ENCODE data around the gene DEGS2. TPM values are rescaled to one million over a fixed set of nuclear protein-coding genes. Genes with fewer than 3 reads are reported as not detected.

DEGS2 gene
- total and polyA plus RNA-seq, 2 of the 13 experiments (the other 11 are each of a cell fraction or from before 2014, with no cell fraction given), result 0.09 TPM

DNA sequence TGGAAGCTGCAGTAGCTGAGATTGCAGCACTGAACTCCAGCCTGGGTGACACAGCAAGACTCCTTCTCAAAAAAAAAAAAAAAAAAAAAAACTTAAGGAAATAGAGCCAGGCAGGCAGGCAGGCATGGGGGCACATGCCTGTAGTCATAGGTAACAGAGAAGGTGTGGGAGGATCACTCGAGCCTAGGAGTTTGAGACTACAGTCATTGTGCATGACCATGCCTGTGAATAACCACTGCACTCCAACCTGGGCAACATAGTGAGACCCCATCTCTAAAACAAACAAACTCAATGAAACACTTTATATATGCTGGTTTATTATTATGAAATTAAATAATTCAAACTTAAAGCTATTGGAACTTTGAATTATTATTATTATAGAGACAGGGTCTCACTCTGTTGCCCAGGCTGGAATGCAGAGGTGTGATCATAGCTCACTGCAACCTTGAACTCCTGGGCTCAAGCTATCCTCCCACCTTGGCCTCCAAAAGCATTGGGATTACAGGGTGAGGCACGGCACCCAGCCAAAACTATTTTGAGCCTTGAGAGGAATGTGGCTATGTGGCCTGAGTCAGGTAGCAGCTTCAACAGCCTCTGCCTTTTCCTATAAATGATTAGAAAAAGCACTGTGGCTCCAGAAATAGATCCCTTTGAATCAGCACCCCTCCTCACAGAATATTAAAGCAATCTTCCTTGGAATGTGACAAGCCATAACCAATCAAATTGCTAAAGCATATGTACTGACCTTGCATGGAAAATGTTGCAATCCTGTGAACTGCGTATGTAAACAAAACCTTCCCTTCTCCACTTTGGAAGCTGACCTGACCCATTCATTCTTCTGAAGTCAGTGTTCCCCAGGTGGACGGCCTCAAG, 44.8 kb upstream of the DEGS2 start (continued):
- TF ChIP-seq TBL1XR1 (IDR thresholded peaks at IDR 0.05; ENCODE audit: borderline replicate concordance, low read length, partially characterized antibody) (no peak), PPARG (CRISPR knock-in tag; conservative IDR thresholded peaks at IDR 0.05) (peak; percentile 72; the same call in 1 of the 2 replicates), MED13 (CRISPR knock-in tag; IDR thresholded peaks at IDR 0.05) (0 out of 2 replicates have a peak, but pooled peaks have one; percentile 14), BHLHE40 (IDR thresholded peaks at IDR 0.05; ENCODE audit: low read length) (no peak), BCL6 (CRISPR knock-in tag; IDR thresholded peaks at IDR 0.05) (peak; percentile 76), TOE1 (CRISPR knock-in tag; IDR thresholded peaks at IDR 0.05) (no peak), PAWR (CRISPR knock-in tag; IDR thresholded peaks at IDR 0.05; ENCODE audit: borderline replicate concordance) (no peak), HMG20B (CRISPR knock-in tag; conservative IDR thresholded peaks at IDR 0.05) (peak; percentile 81; the same call in 1 of the 2 replicates), ZNF775 (CRISPR knock-in tag; IDR thresholded peaks at IDR 0.05; ENCODE audit: borderline replicate concordance) (no peak), ZNF138 (CRISPR knock-in tag; IDR thresholded peaks at IDR 0.05; ENCODE audit: low read depth) (no peak), ZNF713 (CRISPR knock-in tag; IDR thresholded peaks at IDR 0.05) (no peak), NBN (conservative IDR thresholded peaks at IDR 0.05) (no peak), KAT8 (CRISPR knock-in tag; IDR thresholded peaks at IDR 0.05) (peak; percentile 74), ZFX (CRISPR knock-in tag; IDR thresholded peaks at IDR 0.05; ENCODE audit: low read depth) (0 out of 2 replicates have a peak, but pooled peaks have one; percentile 12), ZBTB7B (CRISPR knock-in tag; IDR thresholded peaks at IDR 0.05) (peak; percentile 54; the same call in 1 of the 2 replicates), ZMAT5 (CRISPR knock-in tag; IDR thresholded peaks at IDR 0.05; ENCODE audit: borderline replicate concordance, low read depth) (no peak), NCOA1 (CRISPR knock-in tag; IDR thresholded peaks at IDR 0.05) (no peak), ZFP36 (IDR thresholded peaks at IDR 0.05; ENCODE audit: borderline replicate concordance, low read depth, low read length, partially characterized antibody) (no peak)
- TF ChIP-seq, protein P1, sequence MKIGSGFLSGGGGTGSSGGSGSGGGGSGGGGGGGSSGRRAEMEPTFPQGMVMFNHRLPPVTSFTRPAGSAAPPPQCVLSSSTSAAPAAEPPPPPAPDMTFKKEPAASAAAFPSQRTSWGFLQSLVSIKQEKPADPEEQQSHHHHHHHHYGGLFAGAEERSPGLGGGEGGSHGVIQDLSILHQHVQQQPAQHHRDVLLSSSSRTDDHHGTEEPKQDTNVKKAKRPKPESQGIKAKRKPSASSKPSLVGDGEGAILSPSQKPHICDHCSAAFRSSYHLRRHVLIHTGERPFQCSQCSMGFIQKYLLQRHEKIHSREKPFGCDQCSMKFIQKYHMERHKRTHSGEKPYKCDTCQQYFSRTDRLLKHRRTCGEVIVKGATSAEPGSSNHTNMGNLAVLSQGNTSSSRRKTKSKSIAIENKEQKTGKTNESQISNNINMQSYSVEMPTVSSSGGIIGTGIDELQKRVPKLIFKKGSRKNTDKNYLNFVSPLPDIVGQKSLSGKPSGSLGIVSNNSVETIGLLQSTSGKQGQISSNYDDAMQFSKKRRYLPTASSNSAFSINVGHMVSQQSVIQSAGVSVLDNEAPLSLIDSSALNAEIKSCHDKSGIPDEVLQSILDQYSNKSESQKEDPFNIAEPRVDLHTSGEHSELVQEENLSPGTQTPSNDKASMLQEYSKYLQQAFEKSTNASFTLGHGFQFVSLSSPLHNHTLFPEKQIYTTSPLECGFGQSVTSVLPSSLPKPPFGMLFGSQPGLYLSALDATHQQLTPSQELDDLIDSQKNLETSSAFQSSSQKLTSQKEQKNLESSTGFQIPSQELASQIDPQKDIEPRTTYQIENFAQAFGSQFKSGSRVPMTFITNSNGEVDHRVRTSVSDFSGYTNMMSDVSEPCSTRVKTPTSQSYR (CRISPR knock-in tag; IDR thresholded peaks at IDR 0.05; ENCODE audit: borderline replicate concordance), result no peak
- TF ChIP-seq, protein P2, sequence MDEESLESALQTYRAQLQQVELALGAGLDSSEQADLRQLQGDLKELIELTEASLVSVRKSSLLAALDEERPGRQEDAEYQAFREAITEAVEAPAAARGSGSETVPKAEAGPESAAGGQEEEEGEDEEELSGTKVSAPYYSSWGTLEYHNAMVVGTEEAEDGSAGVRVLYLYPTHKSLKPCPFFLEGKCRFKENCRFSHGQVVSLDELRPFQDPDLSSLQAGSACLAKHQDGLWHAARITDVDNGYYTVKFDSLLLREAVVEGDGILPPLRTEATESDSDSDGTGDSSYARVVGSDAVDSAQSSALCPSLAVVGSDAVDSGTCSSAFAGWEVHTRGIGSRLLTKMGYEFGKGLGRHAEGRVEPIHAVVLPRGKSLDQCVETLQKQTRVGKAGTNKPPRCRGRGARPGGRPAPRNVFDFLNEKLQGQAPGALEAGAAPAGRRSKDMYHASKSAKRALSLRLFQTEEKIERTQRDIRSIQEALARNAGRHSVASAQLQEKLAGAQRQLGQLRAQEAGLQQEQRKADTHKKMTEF (CRISPR knock-in tag; IDR thresholded peaks at IDR 0.05), result peak; percentile 63; the same call in 1 of the 2 replicates
- TF ChIP-seq, protein P3, sequence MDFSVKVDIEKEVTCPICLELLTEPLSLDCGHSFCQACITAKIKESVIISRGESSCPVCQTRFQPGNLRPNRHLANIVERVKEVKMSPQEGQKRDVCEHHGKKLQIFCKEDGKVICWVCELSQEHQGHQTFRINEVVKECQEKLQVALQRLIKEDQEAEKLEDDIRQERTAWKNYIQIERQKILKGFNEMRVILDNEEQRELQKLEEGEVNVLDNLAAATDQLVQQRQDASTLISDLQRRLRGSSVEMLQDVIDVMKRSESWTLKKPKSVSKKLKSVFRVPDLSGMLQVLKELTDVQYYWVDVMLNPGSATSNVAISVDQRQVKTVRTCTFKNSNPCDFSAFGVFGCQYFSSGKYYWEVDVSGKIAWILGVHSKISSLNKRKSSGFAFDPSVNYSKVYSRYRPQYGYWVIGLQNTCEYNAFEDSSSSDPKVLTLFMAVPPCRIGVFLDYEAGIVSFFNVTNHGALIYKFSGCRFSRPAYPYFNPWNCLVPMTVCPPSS (IDR thresholded peaks at IDR 0.05), result no peak
- TF ChIP-seq, protein P4, sequence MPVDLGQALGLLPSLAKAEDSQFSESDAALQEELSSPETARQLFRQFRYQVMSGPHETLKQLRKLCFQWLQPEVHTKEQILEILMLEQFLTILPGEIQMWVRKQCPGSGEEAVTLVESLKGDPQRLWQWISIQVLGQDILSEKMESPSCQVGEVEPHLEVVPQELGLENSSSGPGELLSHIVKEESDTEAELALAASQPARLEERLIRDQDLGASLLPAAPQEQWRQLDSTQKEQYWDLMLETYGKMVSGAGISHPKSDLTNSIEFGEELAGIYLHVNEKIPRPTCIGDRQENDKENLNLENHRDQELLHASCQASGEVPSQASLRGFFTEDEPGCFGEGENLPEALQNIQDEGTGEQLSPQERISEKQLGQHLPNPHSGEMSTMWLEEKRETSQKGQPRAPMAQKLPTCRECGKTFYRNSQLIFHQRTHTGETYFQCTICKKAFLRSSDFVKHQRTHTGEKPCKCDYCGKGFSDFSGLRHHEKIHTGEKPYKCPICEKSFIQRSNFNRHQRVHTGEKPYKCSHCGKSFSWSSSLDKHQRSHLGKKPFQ (CRISPR knock-in tag; IDR thresholded peaks at IDR 0.05; ENCODE audit: insufficient replicate concordance), result peak; percentile 91

All from HepG2 (cell line).